HG03439 (cell line): ENCODE results near the gene DYSF.
"Not testable (repeated sequence)": the region's sequence is repeated elsewhere in the genome, so short reads cannot be mapped to it uniquely, and the experiment has no call there.

Source experiments
- ATAC-seq: cut with Tn5 transposase; IDR thresholded peaks from one replicate; pipeline ENCODE4 v1.9.1; 2021; ENCODE audit warnings: mild to moderate bottlenecking, moderate library complexity; ENCODE audit not compliant: unreplicated experiment

DYSF gene

DNA sequence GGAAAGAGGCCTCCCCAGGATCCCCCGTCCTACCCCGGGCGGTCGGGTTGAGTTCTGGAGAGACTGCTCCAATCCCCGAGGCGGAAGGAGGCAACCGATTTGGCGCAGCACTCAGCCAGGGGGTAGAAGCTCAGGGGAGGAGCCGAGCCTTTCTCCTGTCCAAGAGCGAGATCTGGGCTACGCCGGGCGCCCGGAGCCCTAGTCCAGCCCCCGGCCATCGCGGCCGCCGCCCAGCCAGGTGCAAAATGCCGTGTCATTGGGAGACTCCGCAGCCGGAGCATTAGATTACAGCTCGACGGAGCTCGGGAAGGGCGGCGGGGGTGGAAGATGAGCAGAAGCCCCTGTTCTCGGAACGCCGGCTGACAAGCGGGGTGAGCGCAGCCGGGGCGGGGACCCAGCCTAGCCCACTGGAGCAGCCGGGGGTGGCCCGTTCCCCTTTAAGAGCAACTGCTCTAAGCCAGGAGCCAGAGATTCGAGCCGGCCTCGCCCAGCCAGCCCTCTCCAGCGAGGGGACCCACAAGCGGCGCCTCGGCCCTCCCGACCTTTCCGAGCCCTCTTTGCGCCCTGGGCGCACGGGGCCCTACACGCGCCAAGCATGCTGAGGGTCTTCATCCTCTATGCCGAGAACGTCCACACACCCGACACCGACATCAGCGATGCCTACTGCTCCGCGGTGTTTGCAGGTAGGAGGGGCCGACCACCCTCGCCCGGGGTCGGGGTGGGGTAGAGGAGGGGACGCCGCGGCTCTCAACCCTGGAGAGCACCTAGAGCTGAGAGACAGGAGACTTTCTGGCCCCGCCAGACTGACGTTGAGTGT lies at the start of gene DYSF:
Gene DYSF, plus strand, starts transcription at position 158 of the 817 bp plus-strand sequence.
- no peak for ATAC-seq

DNA sequence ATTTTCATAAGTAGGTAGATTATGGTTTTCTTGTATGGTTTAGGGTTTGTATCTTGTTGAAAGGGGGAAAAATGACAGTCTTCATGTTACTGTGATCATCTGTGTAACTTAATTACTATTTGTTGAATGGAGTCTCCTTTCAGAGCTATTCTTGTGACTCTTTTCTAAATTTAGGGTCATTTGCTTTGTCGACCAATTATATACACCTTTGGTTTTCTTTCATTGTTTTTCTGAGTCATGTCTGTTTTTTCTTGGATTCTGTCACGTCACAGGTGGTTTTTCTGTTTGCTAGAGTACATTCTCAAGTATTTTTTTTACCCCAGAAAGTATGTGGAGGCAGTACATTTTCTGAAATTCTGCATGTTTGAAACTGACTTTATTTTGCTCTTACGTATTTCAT lies 43.8 kb upstream of the DYSF start:
- no peak for ATAC-seq

DNA sequence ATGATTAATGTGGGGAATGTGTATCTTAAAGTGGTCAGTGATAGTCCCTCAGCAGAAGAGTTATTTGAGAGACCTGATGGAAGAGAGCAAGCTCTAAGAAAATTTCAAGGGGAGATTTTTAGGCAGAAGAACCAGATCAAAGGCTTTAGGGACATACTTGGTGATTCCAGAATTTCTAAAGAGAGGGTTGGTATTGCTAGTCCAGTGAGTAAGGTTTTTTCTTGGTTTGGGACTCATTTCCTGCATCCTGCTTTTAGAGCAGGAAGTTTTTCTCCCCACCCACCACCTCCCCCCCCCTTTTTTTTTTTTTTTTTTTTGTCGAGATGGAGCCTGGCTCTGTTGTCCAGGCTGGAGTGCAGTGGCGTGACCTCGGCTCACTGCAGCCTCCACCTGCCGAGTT lies 42.7 kb upstream of the DYSF start:
- no peak for ATAC-seq

DNA sequence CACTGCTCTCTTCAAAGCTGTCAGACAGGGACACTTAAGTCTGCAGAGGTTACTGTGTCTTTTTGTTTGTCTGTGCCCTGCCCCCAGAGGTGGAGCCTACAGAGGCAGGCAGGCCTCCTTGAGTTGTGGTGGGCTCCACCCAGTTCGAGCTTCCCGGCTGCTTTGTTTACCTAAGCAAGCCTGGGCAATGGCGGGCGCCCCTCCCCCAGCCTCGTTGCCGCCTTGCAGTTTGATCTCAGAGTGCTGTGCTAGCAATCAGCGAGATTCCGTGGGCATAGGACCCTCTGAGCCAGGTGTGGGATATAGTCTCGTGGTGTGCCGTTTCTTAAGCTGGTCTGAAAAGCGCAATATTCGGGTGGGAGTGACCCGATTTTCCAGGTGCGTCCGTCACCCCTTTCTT lies 36.5 kb upstream of the DYSF start:
- ATAC-seq, result not testable (repeated sequence)

DNA sequence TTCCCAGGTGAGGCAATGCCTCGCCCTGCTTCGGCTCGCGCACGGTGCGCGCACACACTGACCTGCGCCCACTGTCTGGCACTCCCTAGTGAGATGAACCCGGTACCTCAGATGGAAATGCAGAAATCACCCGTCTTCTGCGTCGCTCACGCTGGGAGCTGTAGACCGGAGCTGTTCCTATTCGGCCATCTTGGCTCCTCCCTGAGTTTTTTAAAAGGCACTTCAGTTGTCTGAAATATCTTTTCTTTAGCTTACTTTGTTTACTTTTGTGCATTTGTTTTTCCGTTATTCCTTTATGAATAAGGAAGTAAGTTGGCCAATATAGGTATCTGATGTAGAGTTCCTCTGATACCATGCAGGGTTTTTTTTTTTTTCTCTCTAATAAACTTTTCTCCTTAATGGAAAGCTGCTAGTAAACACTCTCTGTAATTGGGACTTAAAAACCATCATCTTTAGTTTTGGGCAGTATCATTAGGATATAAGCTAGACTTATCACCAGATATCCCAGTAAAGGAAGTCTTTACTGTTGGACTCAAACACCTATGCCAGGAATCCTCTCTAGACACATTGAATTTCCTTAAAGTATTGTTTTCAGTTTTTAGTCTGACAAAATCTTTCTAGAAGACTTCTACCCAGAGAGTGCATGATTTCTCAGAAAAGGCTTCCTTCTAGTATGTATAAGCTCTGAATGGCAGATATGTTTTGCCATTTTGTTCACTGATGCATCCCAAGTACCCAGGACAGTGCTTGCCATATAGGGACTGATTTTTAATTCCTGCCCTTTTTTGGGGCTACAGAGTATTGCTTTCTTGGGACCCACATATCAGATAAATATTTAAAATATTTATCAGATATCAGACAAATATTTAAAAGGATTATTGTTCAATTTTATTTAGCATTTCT lies 35.8 kb upstream of the DYSF start:
- no peak for ATAC-seq

DNA sequence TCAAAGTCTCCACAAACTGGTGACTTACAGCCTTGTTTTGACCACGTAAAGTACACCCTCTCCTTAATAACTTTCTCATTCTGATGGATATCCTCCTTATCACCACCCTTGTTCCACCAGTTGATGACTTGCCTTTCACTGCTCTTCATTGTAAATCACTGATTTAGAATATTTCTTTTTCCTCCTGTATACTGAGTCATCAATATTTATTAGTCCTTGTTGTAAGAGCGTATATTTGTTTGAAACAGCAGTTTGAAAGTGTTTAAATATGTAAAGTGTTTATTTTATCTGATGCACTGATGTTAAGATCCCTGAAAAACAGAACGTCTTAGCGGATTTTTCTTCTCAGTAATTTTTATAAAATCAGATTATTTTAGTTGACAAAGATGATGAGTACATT lies 34.2 kb upstream of the DYSF start:
- no peak for ATAC-seq

DNA sequence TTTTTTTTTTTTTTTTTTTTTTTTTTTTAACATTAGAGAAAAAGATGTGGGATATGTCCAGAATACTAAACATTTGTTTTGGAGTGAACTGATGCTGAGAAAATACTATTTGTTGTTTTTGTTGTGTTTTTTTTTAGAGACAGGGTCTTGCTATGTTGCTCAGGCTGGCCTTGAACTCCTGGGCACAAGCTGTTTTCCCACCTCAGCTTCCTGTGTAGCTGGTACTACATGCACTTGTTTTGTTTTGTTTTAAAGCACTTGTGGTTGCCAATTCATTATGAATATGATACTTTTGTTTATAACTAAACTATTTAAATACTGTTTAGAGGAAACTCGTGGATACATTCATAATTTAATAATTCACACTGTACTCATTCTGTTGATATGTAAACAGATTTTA lies 33.4 kb upstream of the DYSF start:
- ATAC-seq, result no peak

DNA sequence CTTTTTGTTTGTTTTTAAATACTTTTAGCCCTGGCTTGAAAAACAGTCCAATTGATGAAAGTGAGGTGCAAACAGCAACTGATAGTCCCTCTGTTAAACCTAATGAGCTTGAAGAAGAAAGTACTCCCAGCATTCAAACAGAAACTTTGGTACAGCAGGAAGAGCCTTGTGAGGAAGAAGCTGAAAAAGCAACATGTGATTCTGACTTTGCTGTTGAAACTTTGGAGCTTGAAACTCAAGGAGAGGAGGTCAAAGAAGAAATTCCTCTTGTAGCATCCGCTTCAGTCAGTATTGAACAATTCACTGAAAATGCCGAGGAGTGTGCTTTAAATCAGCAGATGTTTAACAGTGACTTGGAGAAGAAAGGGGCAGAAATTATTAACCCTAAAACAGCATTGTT lies 30.6 kb upstream of the DYSF start:
- ATAC-seq, result no peak

DNA sequence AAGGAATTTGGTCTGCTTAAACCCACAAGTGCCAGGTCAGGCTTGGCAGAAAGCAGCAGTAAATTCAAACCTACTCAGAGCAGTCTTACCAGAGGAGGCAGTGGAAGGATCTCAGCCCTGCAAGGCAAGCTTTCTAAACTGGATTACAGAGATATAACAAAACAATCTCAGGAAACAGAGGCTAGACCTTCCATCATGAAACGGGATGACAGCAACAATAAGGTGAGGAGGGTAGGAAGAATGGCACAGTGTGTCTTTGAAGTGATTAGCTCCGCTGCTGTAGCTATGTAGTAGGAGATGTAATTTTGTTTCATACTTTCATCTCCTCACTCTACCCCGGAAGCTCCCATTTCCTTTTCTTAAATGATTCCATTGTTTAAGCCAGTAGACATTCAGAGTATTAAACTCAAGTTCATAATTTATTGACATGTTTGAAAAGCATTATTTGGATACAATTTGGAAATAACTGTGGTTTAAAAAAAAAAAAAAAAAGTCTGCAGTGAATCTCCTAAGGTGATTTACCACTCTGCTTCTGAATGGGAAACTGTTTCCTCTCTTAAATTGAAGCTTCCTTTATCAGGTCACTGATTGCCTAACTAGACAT lies 29.4 kb upstream of the DYSF start:
- ATAC-seq, result no peak

DNA sequence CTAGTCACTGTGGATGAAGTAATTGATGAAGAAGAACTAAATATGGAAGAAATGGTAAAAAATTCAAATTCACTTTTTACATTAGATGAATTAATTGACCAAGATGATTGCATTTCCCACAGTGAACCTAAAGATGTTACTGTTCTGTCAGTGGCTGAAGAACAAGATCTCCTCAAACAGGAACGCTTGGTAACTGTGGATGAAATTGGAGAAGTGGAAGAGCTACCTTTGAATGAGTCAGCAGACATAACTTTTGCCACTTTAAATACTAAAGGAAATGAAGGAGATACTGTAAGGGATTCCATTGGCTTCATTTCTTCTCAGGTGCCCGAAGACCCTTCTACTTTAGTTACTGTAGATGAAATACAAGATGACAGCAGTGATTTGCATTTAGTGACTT lies 26.6 kb upstream of the DYSF start:
- no peak for ATAC-seq

DNA sequence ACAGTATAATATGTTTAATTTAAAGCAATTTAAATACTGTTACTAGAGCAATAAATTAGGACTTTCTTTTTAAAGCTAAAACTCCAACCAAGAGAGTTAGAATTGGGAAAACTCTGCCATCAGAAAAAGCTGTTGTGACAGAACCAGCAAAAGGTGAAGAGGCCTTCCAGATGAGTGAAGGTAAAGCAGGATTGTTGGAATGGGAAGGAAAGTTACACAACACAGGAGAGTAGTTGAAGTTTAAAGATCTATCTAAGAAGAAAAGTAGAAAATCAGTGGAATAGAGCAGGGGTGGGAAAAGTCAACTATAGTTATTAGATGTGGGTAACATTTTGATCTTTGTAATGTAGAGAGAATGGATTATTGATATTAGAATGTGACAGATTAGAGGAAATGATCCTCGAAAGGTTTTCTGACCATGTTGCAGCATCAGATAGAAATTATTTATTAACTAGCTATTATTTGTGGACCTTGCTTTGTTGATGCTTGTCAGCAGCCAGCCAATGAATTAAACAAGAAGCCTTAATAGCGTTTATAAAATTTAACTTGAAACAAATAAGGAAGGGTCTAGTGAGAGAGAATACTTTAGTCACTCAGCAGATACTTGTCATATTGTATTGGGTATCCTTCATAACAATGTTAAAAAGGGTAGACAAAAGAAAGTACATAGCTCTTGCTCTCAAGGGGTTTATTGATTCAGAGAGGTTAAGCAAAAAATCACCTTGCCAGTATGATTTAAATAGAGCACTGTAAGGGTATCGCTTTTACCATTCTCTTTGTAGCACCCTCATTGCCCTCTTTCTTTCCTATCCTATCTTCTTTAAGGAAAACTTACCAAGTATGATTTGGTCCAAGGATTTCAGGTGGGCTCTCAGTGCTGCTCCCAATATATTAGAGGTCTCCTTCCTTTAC lies 24.6 kb upstream of the DYSF start:
- no peak for ATAC-seq

DNA sequence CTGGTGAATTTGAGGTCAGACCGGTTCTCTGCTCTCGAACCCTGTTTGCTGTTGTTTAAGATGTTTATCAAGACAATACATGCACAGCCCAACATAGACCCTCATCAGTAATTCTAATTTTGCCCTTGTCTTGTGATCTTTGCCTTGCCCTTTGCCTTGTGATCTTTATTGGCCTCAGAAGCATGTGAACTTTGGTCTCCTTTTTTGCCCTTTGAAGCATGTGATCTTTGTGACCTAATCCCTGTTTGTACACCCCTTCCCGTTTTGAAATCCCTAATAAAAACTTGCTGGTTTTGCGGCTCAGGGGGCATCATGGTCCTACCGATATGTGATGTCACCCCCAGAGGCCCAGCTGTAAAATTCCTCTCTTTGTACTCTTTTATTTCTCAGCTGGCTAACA lies 8.2 kb upstream of the DYSF start:
- not testable (repeated sequence) for ATAC-seq

DNA sequence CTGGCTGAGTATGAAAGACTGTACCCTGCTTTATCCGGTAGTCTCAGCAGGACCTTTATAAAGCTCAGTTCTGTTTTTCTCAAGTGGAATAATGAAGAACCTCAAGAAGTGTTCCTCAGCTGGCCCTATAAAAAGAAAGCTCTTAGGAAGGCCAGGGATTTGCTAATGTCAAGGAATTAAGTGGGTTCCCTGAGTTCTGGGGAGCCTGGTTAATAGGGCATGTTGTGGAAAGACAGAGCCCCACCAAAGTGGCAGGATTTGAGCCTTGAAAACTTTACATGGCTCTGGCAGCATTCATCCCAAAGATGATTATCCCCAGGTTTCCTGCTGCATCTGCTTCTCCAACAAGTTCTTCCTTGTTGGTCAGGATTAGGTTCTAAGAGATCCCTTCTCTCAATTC lies 6.9 kb upstream of the DYSF start:
- ATAC-seq, result no peak

DNA sequence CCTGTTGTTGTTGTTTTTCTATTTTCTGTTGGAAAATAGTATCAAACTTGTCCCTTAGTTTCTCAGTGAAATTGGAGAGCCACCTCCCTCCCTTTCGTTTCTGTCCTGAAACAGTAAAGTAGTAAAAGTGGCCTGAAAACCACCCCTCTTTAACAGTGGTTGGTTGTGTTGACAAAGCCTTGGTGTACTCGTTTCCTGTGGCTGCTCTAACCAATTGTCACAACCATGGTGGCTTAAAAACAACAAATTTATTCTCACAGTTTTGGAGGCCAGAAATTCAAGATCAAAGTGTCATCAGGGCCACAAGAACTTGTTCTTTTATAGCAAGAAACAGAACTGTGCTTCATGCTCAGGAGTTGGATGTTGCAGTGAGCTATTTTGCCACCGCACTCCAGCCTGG lies 4.0 kb upstream of the DYSF start:
- ATAC-seq, result no peak

DNA sequence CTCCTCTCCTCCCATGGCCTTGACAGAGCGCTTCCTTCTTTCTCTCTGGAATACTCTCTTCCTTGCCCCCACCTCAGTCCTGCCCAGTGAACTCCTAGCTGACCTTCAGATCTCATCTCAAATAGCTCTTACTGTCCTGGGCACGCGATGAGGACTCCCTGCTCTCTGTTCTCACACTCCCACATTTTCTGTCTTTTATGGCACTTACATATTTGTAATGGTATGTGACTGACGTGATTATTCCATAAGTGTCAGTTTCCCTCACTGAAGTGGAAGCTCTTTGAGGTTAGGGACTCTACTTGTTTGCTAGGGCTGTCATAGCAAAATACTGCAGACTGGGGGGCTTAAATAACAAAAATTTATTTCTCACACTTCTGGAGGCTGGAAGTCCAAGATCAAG lies 1.7 kb upstream of the DYSF start:
- no peak for ATAC-seq

DNA sequence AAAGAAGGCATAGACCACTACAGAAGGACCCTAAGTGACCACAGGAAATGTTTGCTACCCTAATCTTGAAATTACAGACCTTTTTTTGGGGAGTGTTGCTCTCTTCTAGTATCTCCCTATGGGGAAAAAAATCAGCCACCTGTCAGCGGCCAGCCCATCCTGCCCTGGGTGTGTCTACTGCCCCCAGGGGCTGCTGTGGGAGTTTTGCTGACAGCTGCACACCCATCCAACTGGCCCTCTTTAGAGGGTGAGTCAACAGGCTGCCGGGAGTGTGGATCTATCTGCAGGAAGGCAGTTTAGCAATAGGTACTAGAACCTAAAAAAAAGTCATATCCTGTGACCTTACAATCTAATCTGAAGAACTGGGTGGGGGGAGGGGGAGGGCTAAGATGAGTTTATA lies 796 bp upstream of the DYSF start:
- ATAC-seq, result no peak

DNA sequence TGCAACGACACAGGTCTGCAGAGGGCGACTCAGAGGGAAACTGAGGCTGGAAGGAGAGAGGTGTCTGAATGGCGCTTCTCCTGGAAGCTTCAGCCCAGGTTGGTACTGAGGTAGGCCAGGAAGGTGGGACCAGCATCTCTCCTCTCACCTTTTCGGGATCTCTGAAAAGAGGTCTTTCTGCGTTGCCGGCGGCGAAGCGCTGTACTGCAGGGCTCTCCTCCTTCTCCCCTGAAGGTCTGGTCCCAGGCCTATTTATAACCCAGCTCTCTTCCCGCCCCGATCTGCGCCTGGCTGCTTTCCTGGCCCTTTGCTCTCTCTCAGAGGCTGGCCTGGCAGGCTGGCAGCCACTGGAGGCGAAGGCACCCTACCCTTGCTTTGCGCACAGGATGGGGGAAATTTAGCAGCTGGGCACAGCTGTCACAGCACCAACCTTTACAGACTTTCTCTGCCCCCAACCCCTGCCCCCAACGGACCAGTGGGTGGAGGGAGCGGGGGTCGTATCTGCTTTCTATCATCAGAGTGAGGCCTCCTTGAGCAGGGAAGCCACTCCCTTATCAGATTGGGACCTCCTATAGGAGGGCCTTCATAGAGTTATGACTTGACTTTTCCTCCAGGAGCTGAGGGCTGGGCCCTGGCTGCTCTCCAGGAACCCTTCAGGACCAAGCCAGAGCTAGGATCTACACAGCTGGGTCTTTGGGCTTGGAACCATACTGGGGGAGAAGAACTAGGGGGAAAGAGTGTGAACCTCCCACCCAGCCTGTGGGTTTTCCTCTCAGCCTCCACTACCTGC lies 1.1 kb downstream of the DYSF start:
- ATAC-seq, result no peak

DNA sequence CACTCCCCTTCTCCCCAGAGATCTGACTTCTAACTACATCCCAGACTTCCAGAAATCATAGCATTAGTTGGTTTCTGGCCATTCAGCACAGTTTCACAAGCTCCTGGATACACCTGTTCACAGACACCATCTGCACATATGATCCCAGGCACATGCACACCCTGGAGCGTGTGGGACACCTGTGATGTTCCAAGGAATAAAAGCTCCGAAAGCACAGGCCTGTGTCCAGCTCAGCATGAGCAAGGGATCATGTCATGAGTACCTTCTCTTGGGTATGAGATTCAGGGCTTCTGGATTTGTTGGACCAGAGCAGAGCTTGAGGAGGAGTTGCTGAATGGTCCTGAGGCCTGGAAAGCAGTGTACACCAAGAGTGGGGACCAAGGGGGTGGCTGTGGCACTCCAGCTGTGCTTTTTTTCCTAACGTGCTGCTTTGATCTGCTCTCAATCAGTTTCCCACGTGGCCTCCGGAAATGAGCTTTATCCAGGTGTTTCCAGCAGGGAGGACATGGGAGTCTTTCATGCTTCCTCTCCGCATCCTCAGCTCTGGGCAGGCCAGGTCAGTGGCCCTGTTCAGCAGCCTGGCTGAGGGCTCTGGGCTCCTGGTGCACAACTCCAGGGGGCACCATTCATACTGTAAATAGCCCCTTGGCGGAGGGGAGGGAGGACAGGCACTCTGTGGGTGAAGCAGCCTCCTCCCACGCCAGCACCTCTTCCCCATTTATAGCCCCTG lies 1.8 kb downstream of the DYSF start:
- no peak for ATAC-seq
